Sigmoid colon (tissue), 4 donors: Measurements from ENCODE around the gene FCRLA.
"Not testable (repeated sequence)": the region's sequence is repeated elsewhere in the genome, so short reads cannot be mapped to it uniquely, and the experiment has no call there.

Experiments used
- CTCF ChIP-seq, 4 experiments: fragments of 450-650 bp in 3 of 4; fragments of 200-600 bp in 1 of 4; IDR thresholded peaks; one replicate each; pipeline ENCODE4 v1.5.1; 2016 to 2019; ENCODE audit warnings: antibody characterized with exemption in 4 of 4, mild to moderate bottlenecking in 3 of 4, moderate library complexity in 2 of 4
- EP300 ChIP-seq, 4 donors: sonication (generic); formaldehyde crosslinking; IDR thresholded peaks; one replicate each; pipeline ENCODE4 v1.6.1; 2017; ENCODE audit warnings: antibody characterized with exemption in 4 of 4
- POLR2A ChIP-seq, 2 donors: fragments of 450-650 bp; IDR thresholded peaks; one replicate each; pipeline ENCODE4 v1.6.1; 2016; ENCODE audit warnings: antibody characterized with exemption in 2 of 2, mild to moderate bottlenecking in 2 of 2, moderate library complexity in 2 of 2
- POLR2AphosphoS5 ChIP-seq, 4 donors: sonication (generic); formaldehyde crosslinking; IDR thresholded peaks; one replicate each; pipeline ENCODE4 v1.6.1; 2017; ENCODE audit warnings: antibody characterized with exemption in 4 of 4

- not testable (repeated sequence) for TF ChIP-seq CTCF, POLR2AphosphoS5, POLR2A, EP300 (IDR thresholded peaks at IDR 0.05)
Measured at GRCh38 chr1:161674908-161675307, 32.1 kb upstream of the FCRLA start.
